Activated naive CD8-positive, alpha-beta T cell treated with anti-CD3 and anti-CD28 coated beads, Interleukin-2, amount 10 ng/mL, durations not matched to agents 7 days and 5 days (primary cell): Measurements from ENCODE around the gene HES5. TPM values are rescaled to one million over a fixed set of nuclear protein-coding genes. Genes with fewer than 3 reads are reported as not detected.

ENCODE experiments used
- ATAC-seq: fragments of 150-1000 bp; cut with Tn5 transposase; one replicate; pipeline ENCODE4 v1.10.0; 2021; ENCODE audit warnings: low read depth, moderate library complexity
- POLR2A ChIA-PET: fragments of 350-600 bp; sonication (Branson Sonifier 250); formaldehyde crosslinking; loops from one replicate; lab custom pipeline; 2021; ENCODE audit warnings: antibody characterized with exemption; lab: Charles Lee
- DNase-seq: peaks from one replicate; pipeline ENCODE4 v3.0.0; 2021
- H3K27ac Mint-ChIP-seq: one replicate; pipeline ENCODE4 v1.8.0; 2022; ENCODE audit warnings: mild to moderate bottlenecking, mixed read lengths
- H3K27me3 Mint-ChIP-seq: one replicate; pipeline ENCODE4 v1.8.0; 2022; ENCODE audit warnings: mild to moderate bottlenecking, moderate library complexity, mixed read lengths
- H3K36me3 Mint-ChIP-seq: one replicate; pipeline ENCODE4 v1.8.0; 2021; ENCODE audit warnings: mild to moderate bottlenecking, mixed read lengths
- H3K4me1 Mint-ChIP-seq: one replicate; pipeline ENCODE4 v1.8.0; 2021; ENCODE audit warnings: mixed read lengths
- H3K4me3 Mint-ChIP-seq: one replicate; pipeline ENCODE4 v1.8.0; 2022; ENCODE audit warnings: mild to moderate bottlenecking, moderate library complexity, mixed read lengths
- H3K9me3 Mint-ChIP-seq: one replicate; pipeline ENCODE4 v1.8.0; 2021; ENCODE audit warnings: mixed read lengths
- total RNA-seq, 2 experiments: library from RNA; stranded (reverse); gene quantifications; one replicate each; pipeline ENCODE4 v1.2.3, GENCODE V29; 2021

Gene HES5
- total RNA-seq, 2 experiments from 2014 or later, result not detected

GRCh38 chr1:2493218-2493617, 36.8 kb downstream of the HES5 start:
- Mint-ChIP-seq H3K4me3 (no peak overlapping the region), H3K36me3 (no peaks in the 10 kb centered on the region), H3K27me3 (no peaks in the 10 kb centered on the region), H3K4me1 (peaks cover 11% of the 10 kb centered on the region), H3K27ac (no peak overlapping the region), H3K9me3 (peaks cover 1% of the 10 kb centered on the region)
- ATAC-seq (no peak), DNase-seq (no peak)
- POLR2A ChIA-PET, result interaction anchor here (1.7 kb wide), 1 partner anchor 54 kb away, joined by 7 read pairs; no protein-coding TSS in a partner anchor

GRCh38 chr1:2492091-2492490, 38.0 kb downstream of the HES5 start:
- Mint-ChIP-seq H3K27me3 (no peaks in the 10 kb centered on the region), H3K27ac (no peak overlapping the region), H3K9me3 (peaks cover 8% of the 10 kb centered on the region), H3K4me3 (no peak overlapping the region), H3K4me1 (peaks cover 11% of the 10 kb centered on the region), H3K36me3 (peaks cover 2% of the 10 kb centered on the region)
- POLR2A ChIA-PET, result no interaction called here
- no peak for ATAC-seq
- no peak for DNase-seq

GRCh38 chr1:2489615-2490014, 40.4 kb downstream of the HES5 start:
- no peak overlapping the region for H3K4me3 Mint-ChIP-seq
- ATAC-seq (no peak), DNase-seq (no peak)
- peaks cover 8% of the 10 kb centered on the region for H3K9me3 Mint-ChIP-seq
- H3K27me3 Mint-ChIP-seq, result no peaks in the 10 kb centered on the region
- peaks cover 8% of the 10 kb centered on the region for H3K4me1 Mint-ChIP-seq
- no peak overlapping the region for H3K27ac Mint-ChIP-seq
- POLR2A ChIA-PET, result no interaction called here
- H3K36me3 Mint-ChIP-seq, result peaks cover 2% of the 10 kb centered on the region

GRCh38 chr1:2488688-2489087, 41.4 kb downstream of the HES5 start:
- peaks cover 4% of the 10 kb centered on the region for H3K4me1 Mint-ChIP-seq
- H3K4me3 Mint-ChIP-seq, result no peak overlapping the region
- peaks cover 2% of the 10 kb centered on the region for H3K36me3 Mint-ChIP-seq
- H3K9me3 Mint-ChIP-seq, result peaks cover 8% of the 10 kb centered on the region
- POLR2A ChIA-PET, result no interaction called here
- H3K27ac Mint-ChIP-seq, result no peak overlapping the region
- no peaks in the 10 kb centered on the region for H3K27me3 Mint-ChIP-seq
- no peak for DNase-seq
- ATAC-seq, result no peak

- no peak for DNase-seq
- Mint-ChIP-seq H3K4me3 (no peak overlapping the region), H3K36me3 (peaks cover 2% of the 10 kb centered on the region), H3K4me1 (no peaks in the 10 kb centered on the region), H3K27ac (no peak overlapping the region), H3K9me3 (peaks cover 8% of the 10 kb centered on the region), H3K27me3 (no peaks in the 10 kb centered on the region)
- POLR2A ChIA-PET, result no interaction called here
- no peak for ATAC-seq
Observed at GRCh38 chr1:2486558-2486957, 43.5 kb downstream of the HES5 start.

GRCh38 chr1:2486041-2486440, 44.0 kb downstream of the HES5 start:
- Mint-ChIP-seq H3K27ac (no peak overlapping the region), H3K4me1 (no peaks in the 10 kb centered on the region), H3K27me3 (no peaks in the 10 kb centered on the region), H3K36me3 (peaks cover 2% of the 10 kb centered on the region), H3K9me3 (peaks cover 8% of the 10 kb centered on the region), H3K4me3 (no peak overlapping the region)
- DNase-seq (no peak), ATAC-seq (no peak)
- POLR2A ChIA-PET, result no interaction called here

GRCh38 chr1:2483970-2484369, 46.1 kb downstream of the HES5 start:
- POLR2A ChIA-PET, result no interaction called here
- Mint-ChIP-seq H3K27me3 (no peaks in the 10 kb centered on the region), H3K4me1 (no peaks in the 10 kb centered on the region), H3K27ac (no peak overlapping the region), H3K4me3 (no peak overlapping the region), H3K9me3 (peaks cover 8% of the 10 kb centered on the region), H3K36me3 (peaks cover 2% of the 10 kb centered on the region)
- DNase-seq, result no peak
- ATAC-seq, result no peak

GRCh38 chr1:2483026-2483425, 47.0 kb downstream of the HES5 start:
- Mint-ChIP-seq H3K36me3 (peaks cover 2% of the 10 kb centered on the region), H3K27me3 (no peaks in the 10 kb centered on the region), H3K9me3 (peaks cover 6% of the 10 kb centered on the region), H3K4me3 (no peak overlapping the region), H3K27ac (no peak overlapping the region), H3K4me1 (no peaks in the 10 kb centered on the region)
- ATAC-seq, result no peak
- POLR2A ChIA-PET, result no interaction called here
- DNase-seq, result no peak

- no peaks in the 10 kb centered on the region for H3K36me3 Mint-ChIP-seq
- no peaks in the 10 kb centered on the region for H3K27me3 Mint-ChIP-seq
- ATAC-seq, result no peak
- no peak for DNase-seq
- H3K9me3 Mint-ChIP-seq, result peaks cover 1% of the 10 kb centered on the region
- H3K4me3 Mint-ChIP-seq, result no peak overlapping the region
- no peaks in the 10 kb centered on the region for H3K4me1 Mint-ChIP-seq
- H3K27ac Mint-ChIP-seq, result no peak overlapping the region
- POLR2A ChIA-PET, result no interaction called here
Observed at GRCh38 chr1:2482588-2482987, 47.5 kb downstream of the HES5 start.

GRCh38 chr1:2481885-2482284, 48.2 kb downstream of the HES5 start:
- H3K4me1 Mint-ChIP-seq, result no peaks in the 10 kb centered on the region
- no peaks in the 10 kb centered on the region for H3K27me3 Mint-ChIP-seq
- POLR2A ChIA-PET, result no interaction called here
- no peak overlapping the region for H3K4me3 Mint-ChIP-seq
- no peaks in the 10 kb centered on the region for H3K9me3 Mint-ChIP-seq
- ATAC-seq (no peak), DNase-seq (no peak)
- no peaks in the 10 kb centered on the region for H3K36me3 Mint-ChIP-seq
- H3K27ac Mint-ChIP-seq, result no peak overlapping the region

- no peak overlapping the region for H3K27ac Mint-ChIP-seq
Observed at GRCh38 chr1:2480986-2481364, 49.1 kb downstream of the HES5 start.

GRCh38 chr1:2480236-2480985, 49.7 kb downstream of the HES5 start:
- Mint-ChIP-seq H3K4me1 (no peaks in the 10 kb centered on the region), H3K27ac (no peak overlapping the region), H3K9me3 (no peaks in the 10 kb centered on the region), H3K27me3 (no peaks in the 10 kb centered on the region), H3K36me3 (no peaks in the 10 kb centered on the region), H3K4me3 (no peak overlapping the region)
- ATAC-seq, result no peak
- POLR2A ChIA-PET, result no interaction called here
- DNase-seq, result no peak

More at GRCh38 chr1:2480986-2481364, 49.1 kb downstream of the HES5 start:
- Mint-ChIP-seq H3K27me3 (no peaks in the 10 kb centered on the region), H3K4me1 (no peaks in the 10 kb centered on the region), H3K4me3 (no peak overlapping the region), H3K9me3 (no peaks in the 10 kb centered on the region), H3K36me3 (no peaks in the 10 kb centered on the region)
- ATAC-seq (no peak), DNase-seq (no peak)
- POLR2A ChIA-PET, result no interaction called here

- Mint-ChIP-seq H3K4me3 (no peak overlapping the region), H3K27me3 (no peaks in the 10 kb centered on the region), H3K9me3 (no peaks in the 10 kb centered on the region), H3K27ac (no peak overlapping the region), H3K4me1 (no peaks in the 10 kb centered on the region), H3K36me3 (no peaks in the 10 kb centered on the region)
- DNase-seq (no peak), ATAC-seq (no peak)
- POLR2A ChIA-PET, result no interaction called here
Observed at GRCh38 chr1:2479618-2480017, 50.4 kb downstream of the HES5 start.

GRCh38 chr1:2479186-2479585, 50.9 kb downstream of the HES5 start:
- Mint-ChIP-seq H3K27ac (no peak overlapping the region), H3K4me3 (no peak overlapping the region), H3K9me3 (no peaks in the 10 kb centered on the region), H3K27me3 (no peaks in the 10 kb centered on the region), H3K4me1 (no peaks in the 10 kb centered on the region), H3K36me3 (no peaks in the 10 kb centered on the region)
- ATAC-seq (no peak), DNase-seq (no peak)
- POLR2A ChIA-PET, result no interaction called here
